NCI-H1105 (cell line): ENCODE results near the gene OTOA.
"Not testable (repeated sequence)": the region's sequence is repeated elsewhere in the genome, so short reads cannot be mapped to it uniquely, and the experiment has no call there.

ENCODE experiments used
- DNase-seq: peaks from one replicate; lab custom pipeline; 2025; lab: John Stamatoyannopoulos, UW

Gene OTOA

DNA sequence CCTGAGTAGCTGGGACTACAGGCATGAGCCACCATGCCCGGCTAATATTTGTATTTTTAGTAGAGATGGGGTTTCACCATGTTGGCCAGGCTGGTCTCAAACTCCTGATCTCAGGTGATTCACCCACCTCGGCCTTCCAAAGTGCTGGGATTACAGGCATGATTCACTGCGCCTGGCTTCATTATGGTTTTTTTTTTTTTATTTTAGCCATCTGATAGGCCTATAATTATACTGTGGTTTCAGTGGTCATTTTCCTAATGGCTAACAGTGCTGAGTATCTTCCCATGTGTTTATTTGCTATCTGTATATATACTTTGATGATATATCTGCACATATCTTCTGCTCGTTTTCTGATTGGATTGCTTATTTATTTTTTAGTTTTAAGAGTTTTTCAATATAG lies 10.7 kb downstream of the OTOA start:
- not testable (repeated sequence) for DNase-seq

DNA sequence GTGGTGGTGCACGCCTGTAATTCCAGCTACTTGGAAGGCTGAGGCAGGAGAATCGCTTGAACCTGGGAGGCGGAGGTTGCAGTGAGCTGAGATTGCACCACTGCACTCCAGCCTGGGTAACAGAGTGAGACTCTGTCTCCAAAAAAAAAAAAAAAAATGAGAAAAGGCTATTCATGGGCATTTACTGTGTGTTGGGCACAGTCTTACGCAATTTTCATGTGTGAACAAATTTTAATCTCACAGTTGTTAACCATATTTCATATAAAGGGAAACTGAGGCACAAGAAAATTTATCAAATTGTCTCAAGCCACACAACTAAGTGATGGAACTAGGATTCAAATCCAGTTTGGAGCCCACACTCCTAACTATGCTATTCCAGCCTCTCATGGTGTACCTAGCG lies 16.9 kb downstream of the OTOA start:
- not testable (repeated sequence) for DNase-seq

DNA sequence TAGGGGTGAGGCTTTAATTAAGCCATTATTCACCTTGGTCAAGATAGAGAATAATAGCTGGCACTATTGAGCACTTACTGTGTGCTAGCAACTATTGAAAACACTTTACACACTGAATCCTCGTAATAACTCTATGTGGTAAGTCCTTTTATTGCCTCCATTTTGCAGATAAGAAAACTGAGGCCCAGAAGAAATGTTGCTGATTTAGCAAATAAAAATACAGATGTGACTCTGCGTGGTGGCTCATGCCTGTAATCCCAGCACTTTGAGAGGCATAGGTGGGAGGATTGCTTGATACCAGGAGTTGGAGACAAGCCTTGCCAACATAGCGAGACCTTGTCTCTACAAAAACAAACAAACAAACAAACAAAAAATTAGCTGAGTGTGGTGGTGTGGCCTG lies 19.4 kb downstream of the OTOA start:
- DNase-seq: no peak

DNA sequence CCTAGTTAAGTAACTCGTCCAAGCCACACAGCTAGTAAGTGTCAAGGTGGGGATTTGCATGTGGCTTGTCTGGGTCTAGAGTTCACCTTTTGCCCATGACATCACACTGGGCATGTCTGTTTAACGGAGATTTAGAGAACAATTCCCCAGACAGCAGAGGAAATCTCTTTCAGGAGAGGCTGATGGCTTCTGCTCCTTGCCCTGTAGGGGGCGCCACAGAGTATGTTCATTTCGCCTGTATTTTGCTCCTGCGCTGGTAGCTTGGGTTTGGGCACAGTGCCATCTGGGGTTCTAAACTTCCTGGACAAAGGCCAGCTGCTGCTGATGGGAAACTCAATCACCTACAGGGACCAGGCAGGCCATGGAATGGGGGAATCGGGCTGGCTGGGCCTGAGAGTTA lies 20.4 kb downstream of the OTOA start:
- no peak for DNase-seq

DNA sequence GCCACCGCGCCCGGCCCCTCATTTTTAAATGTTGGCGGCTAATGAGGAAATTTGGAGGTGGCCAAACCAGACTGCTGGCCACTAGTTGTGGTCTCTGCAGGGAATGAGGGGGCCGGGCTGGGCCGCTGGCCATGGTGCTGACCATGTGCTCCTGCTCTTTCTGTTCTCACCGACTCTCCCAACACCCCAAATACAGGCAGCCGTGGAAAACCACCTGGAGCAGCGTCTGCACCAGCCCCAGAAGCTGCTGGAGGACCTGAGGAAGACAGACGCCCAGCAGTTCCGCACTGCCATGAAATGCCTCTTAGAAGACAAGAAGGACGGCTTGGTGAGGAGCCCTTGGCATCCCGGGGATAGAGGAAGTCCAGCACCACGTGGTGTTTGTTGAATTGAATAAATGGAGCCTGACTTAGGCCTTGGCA lies 21.3 kb downstream of the OTOA start:
- DNase-seq: no peak

DNA sequence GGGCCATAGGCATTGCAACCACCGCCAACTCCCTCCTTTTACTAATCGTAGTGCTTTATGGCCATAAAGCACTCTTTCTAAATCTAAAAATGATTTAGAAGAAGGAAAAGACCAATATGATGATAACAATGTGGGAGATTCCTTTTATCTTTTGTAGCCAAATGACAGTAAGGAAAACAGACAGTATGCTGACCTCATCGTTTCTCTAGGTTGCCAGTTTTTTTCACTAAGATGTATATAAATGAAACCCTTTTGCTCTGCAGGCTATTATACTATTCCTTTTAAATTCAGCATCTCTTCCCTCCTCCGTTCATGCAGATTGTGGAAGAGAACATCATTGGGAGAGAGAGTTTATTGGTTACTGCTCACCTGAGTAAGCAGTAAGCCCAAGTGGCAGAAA lies 25.3 kb downstream of the OTOA start:
- no peak for DNase-seq

DNA sequence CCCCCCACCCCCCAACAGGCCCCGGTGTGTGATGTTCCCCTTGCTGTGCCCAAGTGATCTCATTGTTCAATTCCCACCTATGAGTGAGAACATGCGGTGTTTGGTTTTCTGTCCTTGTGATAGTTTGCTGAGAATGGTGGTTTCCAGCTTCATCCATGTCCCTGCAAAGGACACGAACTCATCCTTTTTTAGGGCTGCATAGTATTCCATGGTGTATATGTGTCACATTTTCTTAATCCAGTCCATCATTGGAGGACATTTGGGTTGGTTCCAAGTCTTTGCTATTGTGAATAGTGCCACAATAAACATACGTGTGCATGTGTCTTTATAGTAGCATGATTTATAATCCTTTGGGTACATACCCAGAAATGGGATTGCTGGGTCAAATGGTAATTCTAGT lies 27.2 kb downstream of the OTOA start:
- not testable (repeated sequence) for DNase-seq

DNA sequence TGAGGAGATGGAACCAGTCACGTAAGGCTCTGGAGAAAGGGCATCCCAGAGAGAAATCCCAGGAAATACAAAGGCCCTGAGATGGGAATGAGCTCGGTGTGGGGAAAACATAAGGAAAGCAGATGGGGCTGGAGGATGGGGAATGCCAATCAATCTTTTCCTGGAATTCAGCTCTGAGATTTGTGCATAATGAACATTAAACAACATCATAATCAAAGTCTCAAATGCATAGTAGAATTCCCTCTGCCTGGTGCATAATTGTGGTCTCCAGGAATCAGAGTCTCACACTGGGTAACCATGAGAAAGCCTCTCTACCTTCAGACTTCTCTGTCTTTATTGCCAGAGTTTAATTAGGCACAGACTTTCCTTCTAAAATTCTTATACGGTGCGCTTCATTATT lies 30.8 kb downstream of the OTOA start:
- no peak for DNase-seq

DNA sequence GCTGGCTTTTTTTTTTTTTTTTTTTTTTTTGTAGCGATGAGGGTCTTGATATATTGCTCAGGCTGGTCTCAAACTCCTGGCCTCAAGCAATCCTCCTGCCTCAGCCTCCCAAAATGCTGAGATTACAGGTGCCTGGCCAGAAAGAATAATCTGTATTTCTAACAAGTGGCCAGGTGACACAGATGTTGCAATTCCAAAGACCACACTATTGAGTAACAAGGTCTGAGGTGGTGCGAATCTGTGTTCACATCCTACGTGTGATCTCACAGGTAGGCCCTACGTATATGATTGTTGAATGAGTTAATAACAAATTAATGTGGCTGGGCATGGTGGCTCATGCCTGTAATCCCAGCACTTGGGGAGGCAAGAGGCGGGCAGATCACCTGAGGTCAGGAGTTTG lies 33.3 kb downstream of the OTOA start:
- DNase-seq: no peak

DNA sequence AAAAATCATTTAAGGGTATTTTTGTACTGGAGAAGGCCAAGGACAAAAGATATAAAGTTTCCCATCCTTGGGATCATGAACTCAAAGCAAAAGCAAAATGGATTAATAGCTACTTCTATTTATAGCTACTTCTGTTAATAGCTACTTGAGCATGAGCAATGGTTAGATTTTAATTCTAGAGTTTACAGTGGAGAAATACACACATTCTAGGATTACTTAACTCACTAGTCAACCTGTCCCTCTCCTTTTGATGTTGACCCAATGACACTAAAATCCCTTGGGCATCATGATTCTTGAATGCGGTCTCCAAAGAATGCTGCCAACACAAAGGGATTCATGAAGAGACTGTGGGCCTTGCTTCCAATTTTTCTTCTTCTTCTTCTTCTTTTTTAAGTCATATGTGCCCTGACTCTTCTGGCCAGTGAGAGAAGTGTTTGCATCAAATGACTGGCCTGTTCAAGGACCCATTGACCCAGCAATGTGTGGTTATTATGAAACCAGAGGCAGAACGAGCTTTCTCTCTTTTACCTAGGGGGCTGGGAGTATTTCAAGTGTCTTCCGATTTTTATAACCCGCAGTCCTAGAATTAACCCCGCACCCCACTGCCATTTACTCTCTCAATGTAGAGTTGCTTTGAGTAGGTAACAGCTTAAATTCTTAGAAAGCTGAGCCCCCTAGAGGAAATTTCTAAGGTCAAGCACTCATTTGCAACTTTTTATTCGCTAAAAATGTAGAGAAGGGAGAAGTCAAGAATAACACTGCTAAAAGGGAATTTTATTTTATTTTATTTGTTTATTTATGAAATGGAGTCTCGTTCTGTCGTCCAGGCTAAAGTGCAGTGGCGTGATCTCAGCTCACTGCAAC lies 34.6 kb downstream of the OTOA start:
- DNase-seq: no peak

DNA sequence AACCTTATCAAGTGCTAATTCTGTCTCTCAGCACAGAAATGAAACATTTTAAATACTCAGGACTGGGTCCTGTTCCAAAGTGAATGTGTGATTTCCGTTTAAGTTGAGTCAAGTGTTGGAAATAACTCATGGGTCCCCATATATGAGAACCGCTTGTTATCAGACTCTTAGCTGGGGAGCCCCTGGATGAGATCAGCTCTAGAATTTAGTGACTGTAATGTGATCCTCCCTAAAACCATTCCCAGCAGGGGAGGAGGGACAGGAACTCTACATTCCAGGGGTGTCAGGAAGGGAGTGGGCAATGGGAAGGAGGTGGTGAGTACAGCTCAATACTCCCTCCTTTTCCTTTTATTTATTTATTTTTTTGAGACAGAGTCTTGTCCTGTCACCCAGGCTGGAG lies 37.5 kb downstream of the OTOA start:
- no peak for DNase-seq

DNA sequence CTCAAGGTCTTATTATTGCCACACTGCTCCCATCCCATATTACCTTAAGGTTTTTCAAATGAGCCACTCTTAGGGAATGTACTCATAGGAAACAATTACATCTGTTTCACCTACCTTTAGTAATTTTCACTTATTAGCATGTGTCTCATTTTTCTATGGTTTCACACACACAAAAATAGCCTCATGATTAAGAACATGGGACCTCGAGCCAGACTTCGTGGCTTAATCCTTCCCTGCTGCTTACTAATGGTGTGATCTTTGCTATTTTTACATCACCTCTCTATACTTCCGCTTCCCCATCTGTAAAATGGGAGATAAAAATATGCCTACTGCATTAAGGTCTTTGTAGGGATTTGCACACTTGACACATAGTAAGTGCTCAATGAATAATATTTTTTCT lies 38.5 kb downstream of the OTOA start:
- DNase-seq: no peak

DNA sequence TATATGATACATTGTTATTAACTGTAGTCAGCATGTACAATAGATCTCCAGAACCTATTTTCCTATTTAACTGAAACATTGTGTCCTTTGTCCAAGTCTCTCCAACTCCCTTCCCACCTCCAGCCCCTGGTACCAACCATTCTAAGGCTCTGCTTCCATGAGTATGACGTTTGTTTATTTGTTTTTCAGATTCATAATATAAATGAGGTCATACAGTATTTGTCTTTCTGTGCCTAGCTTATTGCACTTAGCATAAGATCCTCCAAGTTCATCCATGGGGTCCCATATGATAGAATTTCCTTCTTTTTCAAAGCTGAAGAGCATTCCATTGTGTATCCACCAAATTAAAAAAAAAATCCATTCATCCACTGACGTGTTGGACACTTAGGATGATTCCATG lies 39.4 kb downstream of the OTOA start:
- no peak for DNase-seq

DNA sequence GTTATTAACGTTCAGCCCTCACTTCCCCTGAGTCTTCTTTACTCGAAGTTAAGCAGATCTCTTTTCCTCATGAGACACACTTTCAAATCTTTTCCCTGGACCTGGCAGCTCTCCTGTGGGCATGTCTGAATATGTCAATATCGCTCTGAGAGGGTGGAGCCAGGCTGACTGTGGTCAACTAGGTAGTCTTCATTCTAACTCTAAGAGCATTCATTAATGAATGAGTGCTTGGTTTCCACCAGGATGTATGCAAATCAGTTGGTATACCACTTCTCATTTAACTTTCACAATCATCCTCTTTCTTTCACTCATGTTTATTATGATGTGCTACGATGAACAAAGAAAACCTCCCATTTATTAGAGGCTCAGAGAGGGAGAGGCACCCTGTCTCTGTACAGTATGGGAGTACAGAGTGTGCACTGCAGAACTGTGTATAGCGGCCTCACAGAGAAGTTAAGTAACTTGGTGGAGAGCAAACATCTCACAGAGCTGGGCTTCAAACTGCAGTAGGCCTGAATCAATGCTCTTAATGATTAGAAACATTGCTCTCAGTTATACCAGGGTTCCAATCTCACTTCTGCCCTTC lies 39.9 kb downstream of the OTOA start:
- DNase-seq: no peak

DNA sequence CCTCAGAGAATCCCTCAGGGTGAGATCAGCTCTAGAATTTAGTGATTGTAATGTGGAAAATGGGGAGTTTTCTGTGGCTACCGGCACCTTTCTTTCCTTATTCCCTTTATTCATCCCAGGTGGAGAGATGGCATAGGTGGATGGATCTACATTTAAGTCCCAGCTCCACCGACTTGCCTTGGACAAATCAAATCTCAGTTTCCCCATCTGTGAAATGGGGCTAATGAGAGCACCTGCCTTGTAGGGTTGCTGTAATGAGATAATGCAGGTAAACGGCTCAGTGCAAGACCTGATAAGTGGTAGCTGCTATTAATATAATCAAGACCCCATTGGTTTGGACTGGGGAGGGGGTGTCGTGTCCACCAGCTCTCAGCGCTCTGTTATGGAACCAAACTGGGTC lies 40.5 kb downstream of the OTOA start:
- DNase-seq: no peak

DNA sequence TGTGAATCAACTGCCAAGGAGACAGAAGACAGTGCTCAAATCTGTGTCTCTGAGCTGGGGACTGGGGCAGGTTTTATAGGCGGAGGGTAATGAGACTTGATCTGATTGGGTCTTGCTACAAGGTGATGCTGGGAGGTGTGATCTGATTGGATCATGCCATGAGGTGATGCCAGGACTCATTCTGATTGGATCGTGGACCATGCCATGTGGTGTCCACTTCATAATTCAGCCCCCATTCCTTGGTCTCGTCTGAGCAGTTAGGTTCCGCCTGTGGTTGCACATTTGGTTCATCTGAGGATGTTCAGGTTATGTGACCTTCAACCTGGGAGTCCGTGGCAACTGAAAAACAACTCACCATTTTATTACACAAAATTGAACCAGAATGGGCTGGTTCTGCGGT lies 41.0 kb downstream of the OTOA start:
- DNase-seq: no peak

DNA sequence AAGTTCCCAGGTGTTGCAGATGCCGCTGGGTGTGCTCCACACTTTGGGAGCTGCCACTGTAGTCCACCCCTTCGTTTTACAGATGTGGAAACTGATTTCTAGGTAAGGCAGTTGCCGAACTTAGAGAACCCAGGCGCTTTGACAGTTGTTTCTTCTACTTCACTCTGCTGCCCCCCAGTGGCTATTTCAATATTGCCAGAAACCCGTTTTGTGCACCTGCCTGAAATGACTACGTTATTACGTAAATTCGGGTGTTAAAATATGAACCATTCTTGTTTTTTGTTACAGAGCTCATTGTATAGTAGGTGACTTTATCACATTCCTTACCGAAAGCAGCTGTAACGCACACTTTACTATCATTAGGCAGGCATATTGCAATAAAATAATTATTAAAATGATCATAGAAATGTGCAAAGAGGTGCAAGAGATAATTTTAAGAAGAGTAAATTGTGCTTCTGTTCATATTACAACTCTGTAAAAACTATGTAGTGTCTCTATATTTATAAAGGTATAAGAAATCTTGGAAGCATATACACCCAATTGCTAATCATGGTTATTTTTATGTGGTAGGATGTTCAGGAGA lies 44.9 kb downstream of the OTOA start:
- DNase-seq: peak; percentile 63

DNA sequence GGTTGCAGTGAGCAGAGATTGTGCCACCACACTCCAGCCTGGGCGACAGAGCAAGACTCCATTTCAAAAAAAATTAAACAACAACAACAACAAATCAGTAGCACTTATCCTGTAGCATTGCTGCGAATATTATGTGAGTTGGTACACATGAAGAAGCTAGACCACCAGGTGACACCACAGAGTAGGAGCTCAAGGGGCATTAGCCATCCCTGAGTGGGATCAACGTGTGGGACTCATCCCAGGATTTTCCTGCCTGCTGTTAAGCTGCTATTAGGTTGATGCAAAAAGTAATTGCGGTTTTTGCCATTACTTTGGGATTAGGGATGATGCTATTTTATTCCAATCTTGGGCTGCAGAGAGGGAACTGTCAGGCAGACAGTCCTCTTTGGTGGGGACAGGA lies 47.2 kb downstream of the OTOA start:
- DNase-seq: no peak

DNA sequence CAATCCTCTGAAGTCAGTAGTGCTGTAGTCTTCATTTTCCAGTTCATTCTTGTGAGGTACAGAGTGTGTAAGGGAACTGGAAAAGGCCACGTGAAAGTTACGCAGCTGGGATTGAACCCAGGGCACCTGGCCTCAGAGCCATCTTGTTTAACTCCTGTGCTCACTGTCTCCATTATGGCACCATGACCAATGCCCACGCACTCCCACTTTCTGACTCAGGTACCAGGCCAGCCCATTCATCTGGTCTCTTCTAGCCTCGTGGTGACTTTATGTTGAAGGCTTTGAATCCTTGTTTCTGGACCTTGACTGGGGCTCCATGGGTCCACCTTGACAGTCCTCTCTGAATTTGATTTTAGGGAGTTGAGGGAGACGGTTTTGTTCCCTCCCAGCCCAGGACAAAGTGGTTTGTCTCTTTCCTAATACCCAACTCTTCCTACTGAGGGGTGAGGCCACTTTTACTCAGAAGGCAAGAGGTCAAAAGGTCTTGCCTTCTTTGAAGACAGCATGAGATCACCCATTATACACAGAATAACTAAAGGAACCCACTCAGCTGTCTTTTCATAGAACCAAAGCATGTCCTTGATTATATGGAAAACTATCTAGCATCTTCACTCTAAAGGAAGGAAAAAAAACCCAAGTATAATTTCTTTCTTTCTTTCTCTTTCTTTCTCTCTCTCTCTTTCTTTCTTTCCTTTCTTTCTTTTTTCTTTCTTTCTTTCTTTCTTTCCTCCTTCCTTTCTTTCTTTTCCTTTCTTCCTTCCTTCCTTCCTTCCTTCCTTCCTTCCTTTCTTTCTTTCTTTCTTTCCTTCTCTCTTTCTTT lies 50.0 kb downstream of the OTOA start:
- DNase-seq: no peak

DNA sequence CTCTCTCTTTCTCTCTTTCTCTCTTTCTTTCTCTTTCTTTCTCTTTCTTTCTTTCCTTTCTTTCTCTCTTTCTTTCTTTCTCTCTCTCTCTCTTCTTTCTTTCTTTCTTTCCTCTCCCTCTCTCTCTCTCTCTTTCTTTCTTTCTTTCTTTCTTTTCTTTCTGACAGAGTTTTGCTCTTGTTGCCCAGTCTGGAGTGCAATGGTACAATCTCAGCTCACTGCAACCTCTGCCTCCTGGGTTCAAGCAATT lies 50.5 kb downstream of the OTOA start:
- not testable (repeated sequence) for DNase-seq

DNA sequence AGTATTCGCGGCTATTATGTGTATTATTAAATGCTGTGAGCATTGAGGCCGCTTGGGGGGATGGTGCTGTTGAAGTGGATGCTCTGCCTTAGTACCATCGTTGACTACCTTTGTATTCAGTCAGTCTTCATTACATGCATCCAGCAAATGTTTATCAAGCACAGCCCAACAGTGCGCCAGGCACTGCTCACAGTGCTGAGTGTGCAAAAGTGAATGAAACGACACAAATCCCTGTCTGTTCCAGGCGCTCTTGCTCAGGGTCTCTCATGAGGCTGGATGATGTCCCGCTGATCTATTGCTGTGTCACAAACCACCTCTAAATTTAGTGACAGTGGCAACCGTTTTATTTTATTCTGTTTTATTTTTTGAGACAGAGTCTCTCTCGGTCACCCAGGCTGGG lies 53.8 kb downstream of the OTOA start:
- no peak for DNase-seq

DNA sequence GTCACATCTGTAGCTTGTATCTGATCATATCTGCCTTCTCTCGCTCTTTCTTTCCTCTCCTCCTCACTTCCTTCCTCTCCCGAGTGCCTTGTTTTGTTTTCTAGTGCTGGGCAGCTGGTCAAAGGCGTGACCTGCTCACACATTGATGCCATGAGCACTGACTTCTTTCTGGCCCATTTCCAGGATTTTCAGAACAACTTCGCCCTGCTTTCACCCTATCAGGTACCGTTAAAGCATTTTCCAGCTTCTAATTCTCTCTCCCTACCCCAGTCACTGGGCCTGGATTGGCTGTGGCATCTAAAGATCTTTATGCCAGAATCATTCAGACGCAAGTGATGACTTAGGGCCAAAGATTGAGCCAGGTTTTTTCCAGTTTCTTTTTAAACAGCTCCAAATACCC lies 55.5 kb downstream of the OTOA start:
- DNase-seq: no peak

DNA sequence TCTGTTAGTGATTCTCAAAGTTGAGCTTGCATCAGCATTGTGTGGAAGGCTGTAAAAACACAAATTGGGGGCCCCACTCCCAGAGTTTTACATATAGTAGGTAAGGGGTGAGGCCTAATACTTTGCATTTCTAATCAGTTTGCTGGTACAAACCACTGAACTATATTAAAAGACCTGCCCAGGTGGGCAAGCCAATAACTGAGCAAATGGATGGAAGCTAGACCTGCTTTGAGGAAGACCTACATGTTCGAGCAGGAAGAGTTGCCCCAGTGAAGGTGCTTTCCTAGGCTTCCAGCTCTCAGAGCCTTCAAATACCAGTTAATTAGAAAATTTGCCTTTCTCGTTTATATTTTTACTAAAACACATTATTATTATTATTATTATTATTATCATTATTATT lies 56.8 kb downstream of the OTOA start:
- DNase-seq: no peak
